Mesangial cell (primary cell): ENCODE results near the gene ESPNL. TPM values are rescaled to one million over a fixed set of nuclear protein-coding genes. Genes with fewer than 3 reads are reported as not detected.

ENCODE experiments used
- total RNA-seq: library from RNA; depleted of rRNA; stranded (reverse); fragments of >200 nt; gene quantifications from 2 replicates; pipeline ENCODE4 v1.2.3, GENCODE V29; 2015

ESPNL gene, protein sequence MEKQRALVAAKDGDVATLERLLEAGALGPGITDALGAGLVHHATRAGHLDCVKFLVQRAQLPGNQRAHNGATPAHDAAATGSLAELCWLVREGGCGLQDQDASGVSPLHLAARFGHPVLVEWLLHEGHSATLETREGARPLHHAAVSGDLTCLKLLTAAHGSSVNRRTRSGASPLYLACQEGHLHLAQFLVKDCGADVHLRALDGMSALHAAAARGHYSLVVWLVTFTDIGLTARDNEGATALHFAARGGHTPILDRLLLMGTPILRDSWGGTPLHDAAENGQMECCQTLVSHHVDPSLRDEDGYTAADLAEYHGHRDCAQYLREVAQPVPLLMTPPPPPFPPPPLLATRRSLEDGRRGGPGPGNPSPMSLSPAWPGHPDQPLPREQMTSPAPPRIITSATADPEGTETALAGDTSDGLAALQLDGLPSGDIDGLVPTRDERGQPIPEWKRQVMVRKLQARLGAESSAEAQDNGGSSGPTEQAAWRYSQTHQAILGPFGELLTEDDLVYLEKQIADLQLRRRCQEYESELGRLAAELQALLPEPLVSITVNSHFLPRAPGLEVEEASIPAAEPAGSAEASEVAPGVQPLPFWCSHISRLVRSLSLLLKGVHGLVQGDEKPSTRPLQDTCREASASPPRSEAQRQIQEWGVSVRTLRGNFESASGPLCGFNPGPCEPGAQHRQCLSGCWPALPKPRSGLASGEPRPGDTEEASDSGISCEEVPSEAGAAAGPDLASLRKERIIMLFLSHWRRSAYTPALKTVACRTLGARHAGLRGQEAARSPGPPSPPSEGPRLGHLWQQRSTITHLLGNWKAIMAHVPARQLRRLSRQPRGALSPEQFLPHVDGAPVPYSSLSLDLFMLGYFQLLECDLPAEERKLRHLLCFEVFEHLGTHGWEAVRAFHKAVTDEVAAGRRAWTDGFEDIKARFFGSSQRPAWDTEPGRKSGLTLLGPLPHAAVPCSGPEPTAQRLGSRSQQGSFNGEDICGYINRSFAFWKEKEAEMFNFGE
- 1.3 and 2.2 TPM in 2 replicates for total RNA-seq

DNA sequence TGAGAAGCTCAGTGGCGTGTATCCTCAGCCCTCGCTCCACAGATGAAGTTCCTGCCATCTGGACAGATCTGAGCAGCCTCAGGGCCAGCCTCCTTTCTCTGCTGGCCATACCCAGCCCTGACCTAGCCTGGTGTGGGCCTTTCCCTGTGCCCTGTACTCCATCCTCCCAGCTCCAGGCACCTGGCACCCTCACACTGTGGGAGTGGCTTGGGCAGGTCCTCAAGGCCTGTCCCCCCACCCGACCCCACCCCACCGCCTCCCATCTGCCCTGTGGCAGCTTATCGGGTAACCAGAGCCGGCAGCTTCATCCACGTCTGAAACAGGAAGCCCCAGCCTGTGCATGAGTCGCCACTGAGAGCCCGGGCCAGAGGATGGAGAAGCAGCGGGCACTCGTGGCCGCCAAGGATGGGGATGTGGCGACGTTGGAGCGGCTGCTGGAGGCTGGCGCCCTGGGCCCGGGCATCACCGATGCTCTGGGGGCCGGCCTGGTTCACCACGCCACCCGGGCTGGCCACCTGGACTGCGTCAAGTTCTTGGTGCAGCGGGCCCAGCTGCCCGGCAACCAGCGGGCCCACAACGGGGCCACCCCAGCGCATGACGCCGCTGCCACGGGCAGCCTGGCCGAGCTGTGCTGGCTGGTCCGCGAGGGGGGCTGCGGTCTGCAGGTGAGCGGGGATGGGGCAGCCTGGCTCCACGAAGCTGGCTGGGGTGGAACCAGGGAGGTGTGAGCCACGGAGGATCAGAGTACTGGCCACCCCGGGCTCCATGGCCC lies at the start of gene ESPNL:
Gene ESPNL (plus strand): TSS at position 292 of the 772 bp plus-strand sequence. CDS start 80 bp downstream, at position 372.

DNA sequence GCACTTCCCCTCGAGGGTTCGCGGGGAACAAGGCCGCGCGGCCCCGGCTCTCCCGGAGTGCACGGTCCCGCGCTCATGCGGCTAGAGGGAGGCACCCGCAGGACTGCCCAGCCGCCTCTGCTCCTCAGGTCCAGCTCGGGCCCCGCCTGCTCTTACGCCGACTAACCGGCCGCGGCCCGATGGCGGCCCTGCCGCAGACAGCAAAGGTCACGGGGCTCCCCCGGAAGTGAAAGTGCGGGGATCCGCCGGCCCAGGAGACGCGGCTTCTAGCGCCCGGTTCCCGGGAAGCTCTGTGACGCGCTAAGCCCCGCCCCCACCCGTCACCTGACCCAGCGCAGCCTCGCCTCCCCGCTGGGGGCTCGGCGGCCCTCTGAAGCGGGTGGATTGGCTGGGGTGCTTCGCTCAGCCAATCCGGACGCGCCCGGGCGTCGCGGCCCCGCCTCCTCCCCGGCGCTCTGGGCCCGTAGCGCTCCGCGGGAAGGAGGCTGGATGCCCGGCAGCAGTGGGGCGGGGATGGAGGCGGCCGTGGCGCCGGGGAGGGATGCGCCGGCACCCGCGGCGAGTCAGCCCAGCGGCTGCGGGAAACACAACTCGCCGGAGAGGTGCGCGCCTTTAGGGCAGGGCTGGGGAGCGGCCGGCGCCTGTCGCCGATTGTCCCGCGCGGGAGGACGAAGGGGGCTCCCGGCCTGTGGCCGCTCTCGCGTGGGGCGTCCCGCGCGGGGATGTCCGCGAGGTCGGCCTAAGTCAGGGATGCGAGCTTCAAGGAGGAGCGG lies 39.4 kb upstream of the ESPNL start, which contains the start of gene SCLY:
Gene SCLY (plus strand): TSS at position 460 of the 773 bp plus-strand sequence. CDS start 54 bp downstream, at position 514.

DNA sequence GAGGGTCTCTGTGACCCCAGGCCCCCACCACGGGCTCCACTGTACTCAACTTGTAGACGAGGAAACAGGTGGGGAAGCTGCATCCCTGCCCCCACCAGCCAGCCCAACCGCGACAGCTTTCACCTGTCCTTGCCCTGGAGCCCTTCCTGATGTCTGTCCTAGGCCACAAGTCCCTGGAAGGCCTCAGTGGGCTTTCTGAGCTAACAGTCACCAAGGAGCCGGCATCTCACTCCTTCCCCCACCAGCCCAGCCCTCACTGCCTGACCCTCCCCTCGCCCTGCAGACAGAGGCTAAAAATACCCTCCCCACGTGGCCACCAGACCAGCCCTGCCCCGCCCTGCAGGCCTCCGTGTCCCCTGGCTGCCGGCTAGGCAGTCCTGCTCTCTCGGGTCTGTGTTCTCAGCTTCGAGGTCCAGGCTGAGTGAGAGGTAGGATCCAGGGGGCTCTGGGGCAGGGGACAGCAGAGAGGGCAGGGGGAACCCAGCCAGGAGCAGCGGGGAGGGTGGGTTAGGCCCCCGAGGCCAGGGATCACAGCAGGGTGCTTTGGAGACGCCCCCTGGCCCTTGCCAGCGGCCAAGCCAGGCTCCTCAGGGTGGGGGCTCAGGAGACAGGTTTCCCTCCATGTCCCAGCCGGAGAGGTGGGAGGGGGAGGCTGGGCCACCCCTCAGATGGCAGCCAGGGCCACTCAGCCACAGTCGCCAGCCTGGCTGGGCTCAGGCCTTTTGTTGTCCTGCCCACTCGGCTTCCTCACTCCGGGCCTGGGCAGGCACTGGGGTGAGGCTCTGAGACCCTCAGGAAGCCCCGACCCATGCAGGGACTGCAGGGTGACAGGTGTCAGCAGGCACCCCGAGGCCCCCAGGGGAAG lies 38.4 kb downstream of the ESPNL start, which contains the start of gene KLHL30:
Gene KLHL30 (plus strand): TSS at position 338 of the 865 bp plus-strand sequence. CDS start 2,087 bp downstream, outside the sequence.

DNA sequence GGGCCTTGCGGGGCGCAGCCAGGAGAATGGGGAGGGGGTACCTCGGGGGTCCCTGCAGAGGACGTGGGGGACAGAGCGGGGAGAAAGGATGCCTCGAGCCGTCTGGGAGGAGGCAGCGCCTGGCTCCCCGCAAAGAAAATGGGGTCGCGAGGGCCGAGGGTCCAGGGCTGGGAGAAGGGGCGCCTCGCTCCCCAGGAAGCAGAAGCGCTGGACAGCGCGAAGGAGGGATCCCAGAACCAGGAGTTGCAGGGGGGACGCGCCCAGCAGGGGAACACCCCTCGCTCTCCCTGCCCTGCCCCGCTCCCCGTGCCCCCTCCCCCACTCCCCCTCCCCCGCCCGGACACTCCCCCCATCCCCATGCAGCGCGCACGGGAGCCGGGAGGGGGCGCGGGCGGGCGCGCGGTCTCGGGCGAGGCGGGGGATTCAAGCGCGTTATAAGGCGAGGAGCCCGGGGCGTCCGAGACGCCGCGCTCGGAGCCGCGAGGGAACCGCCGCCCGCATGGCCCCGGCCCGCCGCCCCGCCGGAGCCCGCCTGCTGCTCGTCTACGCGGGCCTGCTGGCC lies 58.5 kb downstream of the ESPNL start, which contains the start of gene ERFE:
Gene ERFE (plus strand): TSS at position 462 of the 562 bp plus-strand sequence. CDS start 38 bp downstream, at position 500.

Other genes starting within 250 kb of the ESPNL start
- 6.4 and 27.3 TPM in 2 replicates for gene RAMP1, start 240.7 kb upstream of the ESPNL start, total RNA-seq
- 45.5 and 60.0 TPM in 2 replicates for gene UBE2F, start 133.3 kb upstream of the ESPNL start, total RNA-seq
- gene SCLY, start 39.3 kb upstream of the ESPNL start, total RNA-seq: 18.9 and 35.8 TPM in 2 replicates
- 0.16 and 5.5 TPM in 2 replicates for gene KLHL30, start 38.3 kb downstream of the ESPNL start, total RNA-seq
- gene ERFE, start 58.6 kb downstream of the ESPNL start, total RNA-seq: 34.5 and 35.4 TPM in 2 replicates
- 23.3 and 27.7 TPM in 2 replicates for gene ILKAP, start 103.4 kb downstream of the ESPNL start, total RNA-seq
- 15.8 and 17.4 TPM in 2 replicates for gene HES6, start 139.7 kb downstream of the ESPNL start, total RNA-seq
- gene PER2, start 188.3 kb downstream of the ESPNL start, total RNA-seq: 3.7 and 3.8 TPM in 2 replicates
- gene TRAF3IP1, start 220.2 kb downstream of the ESPNL start, total RNA-seq: 3.1 and 5.7 TPM in 2 replicates